Hair follicular keratinocyte (primary cell): ENCODE data around the gene LDLRAD3. TPM values are rescaled to one million over a fixed set of nuclear protein-coding genes. Genes with fewer than 3 reads are reported as not detected.

Experiments used
- total RNA-seq: library from RNA; depleted of rRNA; stranded (reverse); fragments of >200 nt; gene quantifications from 2 replicates; pipeline ENCODE4 v1.2.3, GENCODE V29; 2015

The LDLRAD3 gene, protein sequence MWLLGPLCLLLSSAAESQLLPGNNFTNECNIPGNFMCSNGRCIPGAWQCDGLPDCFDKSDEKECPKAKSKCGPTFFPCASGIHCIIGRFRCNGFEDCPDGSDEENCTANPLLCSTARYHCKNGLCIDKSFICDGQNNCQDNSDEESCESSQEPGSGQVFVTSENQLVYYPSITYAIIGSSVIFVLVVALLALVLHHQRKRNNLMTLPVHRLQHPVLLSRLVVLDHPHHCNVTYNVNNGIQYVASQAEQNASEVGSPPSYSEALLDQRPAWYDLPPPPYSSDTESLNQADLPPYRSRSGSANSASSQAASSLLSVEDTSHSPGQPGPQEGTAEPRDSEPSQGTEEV
- total RNA-seq, result 7.1 and 8.4 TPM in 2 replicates

GRCh38 chr11:35943713-35944502, at the start of gene LDLRAD3:
TSS of gene LDLRAD3 (plus strand) at chr11:35944062. CDS start at chr11:35944099, 37 bp downstream.

